DND-41 (cell line): ENCODE results near the gene NCAN.

Experiments used
- CTCF ChIP-seq: IDR thresholded peaks from 2 replicates; pipeline ENCODE4 v1.5.1; 2012; ENCODE audit warnings: borderline replicate concordance, low read length, moderate library complexity, mild to moderate bottlenecking; ENCODE audit not compliant: poor library complexity, severe bottlenecking; ENCODE audit errors: extremely low read depth
- EZH2 ChIP-seq: IDR thresholded peaks from 3 replicates; pipeline ENCODE4 v1.6.1; 2012; ENCODE audit warnings: borderline replicate concordance, low read depth, mild to moderate bottlenecking, moderate library complexity, low read length, inconsistent platforms; ENCODE audit not compliant: severe bottlenecking

GRCh38 chr19:19268453-19269385 lies 57.0 kb downstream of the NCAN start:
- TF ChIP-seq CTCF: no peak
- TF ChIP-seq EZH2: no peak
